Measurements from ENCODE around the gene APP.

Gene APP

GRCh38 chr21:26154753-26155152, 15.8 kb downstream of the APP start:
- TF ChIP-seq CTCF (IDR thresholded peaks at IDR 0.05; ENCODE audit: low read length) = no peak
- H3K27me3 ChIP-seq (replicated peaks; ENCODE audit: insufficient read depth, low read length) = no peaks in the 10 kb centered on the region
- H3K4me3 ChIP-seq (ENCODE audit: low read length) = no peak overlapping the region
- DNase-seq = no peak
- no peak overlapping the region for H2AFZ ChIP-seq (ENCODE audit: low read length)
- no peak overlapping the region for H3K9ac ChIP-seq (ENCODE audit: low read length)
- H3K27ac ChIP-seq (ENCODE audit: low read length) = no peak overlapping the region
- no peaks in the 10 kb centered on the region for H3K36me3 ChIP-seq (replicated peaks; ENCODE audit: insufficient read depth, low read length)
- no peak overlapping the region for H3K4me2 ChIP-seq (ENCODE audit: low read depth, low read length)
- H4K20me1 ChIP-seq (ENCODE audit: insufficient read depth, low read length) = no peaks in the 10 kb centered on the region
- H3F3A ChIP-seq (ENCODE audit: insufficient read depth, low read length) = no peaks in the 10 kb centered on the region
- H3K9me2 ChIP-seq (replicated peaks; ENCODE audit: insufficient read depth, low read length) = no peaks in the 10 kb centered on the region
- H3K9me3 ChIP-seq (replicated peaks; ENCODE audit: insufficient read depth, low read length) = no peaks in the 10 kb centered on the region
- peaks cover 84% of the 10 kb centered on the region for H3K79me2 ChIP-seq (ENCODE audit: low read length)
- H3K4me1 ChIP-seq (ENCODE audit: low read length) = no peaks in the 10 kb centered on the region

DNA sequence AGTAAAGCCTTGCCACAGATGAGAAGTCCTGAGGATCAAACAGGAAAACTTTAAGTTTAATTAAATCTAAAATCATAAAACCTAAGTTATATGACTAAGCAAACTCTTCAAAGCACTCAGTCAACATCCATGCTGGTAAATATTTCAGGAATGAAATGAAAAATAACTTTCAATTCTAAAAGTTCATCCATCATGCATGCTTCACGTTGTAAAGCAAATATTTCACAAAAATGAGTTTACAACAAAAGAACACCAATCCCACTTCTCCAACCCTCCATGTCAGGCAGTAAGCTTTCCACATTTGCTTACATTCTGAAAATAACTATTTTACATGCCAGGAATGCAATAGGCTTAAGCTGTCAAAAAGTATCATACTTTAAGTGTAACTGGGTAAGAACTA, 16.8 kb downstream of the APP start:
- Histone ChIP-seq H3K4me2 (ENCODE audit: low read depth, low read length) (no peak overlapping the region), H3K4me1 (ENCODE audit: low read length) (no peaks in the 10 kb centered on the region), H3K79me2 (ENCODE audit: low read length) (peaks cover 85% of the 10 kb centered on the region), H3K27me3 (replicated peaks; ENCODE audit: insufficient read depth, low read length) (no peaks in the 10 kb centered on the region), H3F3A (ENCODE audit: insufficient read depth, low read length) (no peaks in the 10 kb centered on the region), H3K27ac (ENCODE audit: low read length) (no peak overlapping the region), H3K9me2 (replicated peaks; ENCODE audit: insufficient read depth, low read length) (no peaks in the 10 kb centered on the region), H3K9ac (ENCODE audit: low read length) (no peak overlapping the region), H3K36me3 (replicated peaks; ENCODE audit: insufficient read depth, low read length) (no peaks in the 10 kb centered on the region), H3K9me3 (replicated peaks; ENCODE audit: insufficient read depth, low read length) (no peaks in the 10 kb centered on the region), H4K20me1 (ENCODE audit: insufficient read depth, low read length) (no peaks in the 10 kb centered on the region), H2AFZ (ENCODE audit: low read length) (no peak overlapping the region), H3K4me3 (ENCODE audit: low read length) (no peak overlapping the region)
- TF ChIP-seq EZH2 (optimal IDR thresholded peaks at IDR 0.05; ENCODE audit: low read depth, low read length) (no peak), EZH2phosphoT487 (IDR thresholded peaks at IDR 0.05; ENCODE audit: low read length) (no peak)
- no peak for DNase-seq

DNA sequence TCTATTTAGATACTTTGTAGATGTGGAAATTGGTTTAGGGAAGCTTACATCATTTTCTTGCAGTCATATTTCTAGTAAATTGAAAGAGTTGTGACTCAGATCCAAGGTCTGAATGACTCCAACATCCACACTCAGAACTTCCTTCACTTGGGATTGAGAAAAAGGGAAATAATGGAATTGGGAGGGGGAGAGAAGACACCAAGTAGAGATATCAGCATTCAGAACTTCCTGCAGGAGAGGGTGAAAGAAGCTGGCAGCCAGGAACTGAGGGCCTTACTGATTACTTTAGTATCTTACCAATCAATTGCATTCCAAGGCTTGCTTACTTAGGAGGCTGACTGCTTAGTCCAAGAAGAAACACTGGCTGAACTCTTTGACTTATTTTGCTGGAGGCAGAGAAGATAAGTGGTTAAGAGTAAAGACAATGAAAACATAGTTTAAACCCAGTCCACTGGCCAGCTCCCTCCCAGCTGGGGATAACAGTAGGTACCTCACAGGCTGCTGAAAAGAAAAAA, 21.7 kb downstream of the APP start:
- Histone ChIP-seq H3K9me3 (replicated peaks; ENCODE audit: insufficient read depth, low read length) (no peaks in the 10 kb centered on the region), H3K9me2 (replicated peaks; ENCODE audit: insufficient read depth, low read length) (no peaks in the 10 kb centered on the region), H3K9ac (ENCODE audit: low read length) (no peak overlapping the region), H3K79me2 (ENCODE audit: low read length) (peaks cover 58% of the 10 kb centered on the region), H3F3A (ENCODE audit: insufficient read depth, low read length) (no peaks in the 10 kb centered on the region), H4K20me1 (ENCODE audit: insufficient read depth, low read length) (no peaks in the 10 kb centered on the region), H3K4me1 (ENCODE audit: low read length) (no peaks in the 10 kb centered on the region), H3K36me3 (replicated peaks; ENCODE audit: insufficient read depth, low read length) (no peaks in the 10 kb centered on the region), H3K27ac (ENCODE audit: low read length) (no peak overlapping the region), H3K4me3 (ENCODE audit: low read length) (no peak overlapping the region), H3K27me3 (replicated peaks; ENCODE audit: insufficient read depth, low read length) (no peaks in the 10 kb centered on the region), H3K4me2 (ENCODE audit: low read depth, low read length) (no peak overlapping the region), H2AFZ (ENCODE audit: low read length) (no peak overlapping the region)
- TF ChIP-seq EZH2 (optimal IDR thresholded peaks at IDR 0.05; ENCODE audit: low read depth, low read length) = no peak
- no peak for TF ChIP-seq EZH2phosphoT487 (IDR thresholded peaks at IDR 0.05; ENCODE audit: low read length)
- TF ChIP-seq CTCF (IDR thresholded peaks at IDR 0.05; ENCODE audit: low read length) = no peak
- no peak for DNase-seq

GRCh38 chr21:26148071-26148839, 22.3 kb downstream of the APP start:
- Histone ChIP-seq H3K9me2 (replicated peaks; ENCODE audit: insufficient read depth, low read length) (no peaks in the 10 kb centered on the region), H3F3A (ENCODE audit: insufficient read depth, low read length) (no peaks in the 10 kb centered on the region), H3K4me3 (ENCODE audit: low read length) (no peak overlapping the region), H3K9ac (ENCODE audit: low read length) (no peak overlapping the region), H3K9me3 (replicated peaks; ENCODE audit: insufficient read depth, low read length) (no peaks in the 10 kb centered on the region), H3K4me2 (ENCODE audit: low read depth, low read length) (no peak overlapping the region), H4K20me1 (ENCODE audit: insufficient read depth, low read length) (no peaks in the 10 kb centered on the region), H2AFZ (ENCODE audit: low read length) (no peak overlapping the region), H3K4me1 (ENCODE audit: low read length) (no peaks in the 10 kb centered on the region), H3K79me2 (ENCODE audit: low read length) (peaks cover 55% of the 10 kb centered on the region), H3K27ac (ENCODE audit: low read length) (no peak overlapping the region), H3K36me3 (replicated peaks; ENCODE audit: insufficient read depth, low read length) (no peaks in the 10 kb centered on the region), H3K27me3 (replicated peaks; ENCODE audit: insufficient read depth, low read length) (no peaks in the 10 kb centered on the region)
- TF ChIP-seq EZH2phosphoT487 (IDR thresholded peaks at IDR 0.05; ENCODE audit: low read length) (no peak), CTCF (IDR thresholded peaks at IDR 0.05; ENCODE audit: low read length) (no peak), EZH2 (optimal IDR thresholded peaks at IDR 0.05; ENCODE audit: low read depth, low read length) (no peak)
- no peak for DNase-seq
